Prostate gland (tissue), 2 donors: ENCODE data around the gene C3orf22. TPM values are rescaled to one million over a fixed set of nuclear protein-coding genes. Genes with fewer than 3 reads are reported as not detected.
A peak's percentile ranks its signal among the peaks of the same experiment; 100 is the strongest.

Experiments
- DNase-seq: peaks from one replicate; pipeline ENCODE4 v3.0.0-alpha.2; 2019; ENCODE audit warnings: low spot score
- H3K27ac ChIP-seq, 2 donors: fragments of 200-600 bp; sonication (generic); 2 replicates each; pipeline ENCODE4 v1.5.1; 2017 to 2019
- H3K27me3 ChIP-seq: fragments of 200-600 bp; sonication (generic); replicated peaks from 2 replicates; pipeline ENCODE4 v1.5.1; 2019; ENCODE audit not compliant: insufficient read depth
- H3K36me3 ChIP-seq, 2 donors: fragments of 200-600 bp; sonication (generic); 1 replicate in 1 of 2; 2 replicates in 1 of 2; pipeline versions ENCODE4 v1.5.1 to v1.8.1; 2017 to 2019
- H3K4me1 ChIP-seq: fragments of 200-600 bp; sonication (generic); replicated peaks from 2 replicates; pipeline ENCODE4 v1.5.1; 2019
- H3K4me3 ChIP-seq, 2 donors: fragments of 200-600 bp; sonication (generic); 2 replicates each; pipeline ENCODE4 v1.5.1; 2017 to 2019
- H3K9me3 ChIP-seq: fragments of 200-600 bp; sonication (generic); 2 replicates; pipeline ENCODE4 v1.5.1; 2017
- POLR2A ChIP-seq: fragments of 450-650 bp; IDR thresholded peaks from one replicate; pipeline ENCODE4 v1.6.1; 2016; ENCODE audit warnings: antibody characterized with exemption, mild to moderate bottlenecking
- POLR2AphosphoS5 ChIP-seq: sonication (generic); formaldehyde crosslinking; IDR thresholded peaks from one replicate; pipeline ENCODE4 v1.6.1; 2017; ENCODE audit warnings: antibody characterized with exemption
- WGBS: methylation state at CpG from one replicate; pipeline ENCODE4 v1.1.5; 2018; 5-methylcytosine and 5-hydroxymethylcytosine counted together
- intact Hi-C: fragments of 100-400 bp; cut with DNase I; formaldehyde crosslinking; loops from one replicate; pipeline ENCODE4 v1.14.2; 2022
- total RNA-seq, 2 donors: library from RNA; depleted of rRNA; stranded (reverse); fragments of >200 nt; gene quantifications; one replicate each; pipeline ENCODE4 v1.1.0, GENCODE V29; 2016
- TF ChIP-seq, protein P1 (sequence below), 4 experiments: fragments of 200-600 bp in 2 of 4; fragments of 450-650 bp in 2 of 4; sonication (generic) in 2 of 4; IDR thresholded peaks; 1 replicate in 3 of 4; 2 replicates in 1 of 4; pipeline ENCODE4 v1.5.1; 2016 to 2019; ENCODE audit warnings: antibody characterized with exemption in 4 of 4, mild to moderate bottlenecking in 2 of 4, moderate library complexity in 2 of 4

Gene C3orf22
- total RNA-seq, 2 donors from 2014 or later = 4.9 TPM; not detected in 1

GRCh38 chr3:126525853-126526667 is 32.7 kb downstream of the C3orf22 start:
- DNase-seq = no peak
- H3K9me3 ChIP-seq = no peaks in the 10 kb centered on the region
- peaks cover 4% of the 10 kb centered on the region for H3K4me1 ChIP-seq
- TF ChIP-seq POLR2A (no peak), POLR2AphosphoS5 (no peak)
- TF ChIP-seq, protein P1, sequence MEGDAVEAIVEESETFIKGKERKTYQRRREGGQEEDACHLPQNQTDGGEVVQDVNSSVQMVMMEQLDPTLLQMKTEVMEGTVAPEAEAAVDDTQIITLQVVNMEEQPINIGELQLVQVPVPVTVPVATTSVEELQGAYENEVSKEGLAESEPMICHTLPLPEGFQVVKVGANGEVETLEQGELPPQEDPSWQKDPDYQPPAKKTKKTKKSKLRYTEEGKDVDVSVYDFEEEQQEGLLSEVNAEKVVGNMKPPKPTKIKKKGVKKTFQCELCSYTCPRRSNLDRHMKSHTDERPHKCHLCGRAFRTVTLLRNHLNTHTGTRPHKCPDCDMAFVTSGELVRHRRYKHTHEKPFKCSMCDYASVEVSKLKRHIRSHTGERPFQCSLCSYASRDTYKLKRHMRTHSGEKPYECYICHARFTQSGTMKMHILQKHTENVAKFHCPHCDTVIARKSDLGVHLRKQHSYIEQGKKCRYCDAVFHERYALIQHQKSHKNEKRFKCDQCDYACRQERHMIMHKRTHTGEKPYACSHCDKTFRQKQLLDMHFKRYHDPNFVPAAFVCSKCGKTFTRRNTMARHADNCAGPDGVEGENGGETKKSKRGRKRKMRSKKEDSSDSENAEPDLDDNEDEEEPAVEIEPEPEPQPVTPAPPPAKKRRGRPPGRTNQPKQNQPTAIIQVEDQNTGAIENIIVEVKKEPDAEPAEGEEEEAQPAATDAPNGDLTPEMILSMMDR (IDR thresholded peaks at IDR 0.05) = no peak
- H3K27ac ChIP-seq = no peak overlapping the region
- H3K36me3 ChIP-seq = no peaks in the 10 kb centered on the region
- no peak overlapping the region for H3K4me3 ChIP-seq
- intact Hi-C loops = no loop called here
- 92% methylated on average over 8 of the region's 8 CpGs for WGBS
- H3K27me3 ChIP-seq = peaks cover 6% of the 10 kb centered on the region

DNA sequence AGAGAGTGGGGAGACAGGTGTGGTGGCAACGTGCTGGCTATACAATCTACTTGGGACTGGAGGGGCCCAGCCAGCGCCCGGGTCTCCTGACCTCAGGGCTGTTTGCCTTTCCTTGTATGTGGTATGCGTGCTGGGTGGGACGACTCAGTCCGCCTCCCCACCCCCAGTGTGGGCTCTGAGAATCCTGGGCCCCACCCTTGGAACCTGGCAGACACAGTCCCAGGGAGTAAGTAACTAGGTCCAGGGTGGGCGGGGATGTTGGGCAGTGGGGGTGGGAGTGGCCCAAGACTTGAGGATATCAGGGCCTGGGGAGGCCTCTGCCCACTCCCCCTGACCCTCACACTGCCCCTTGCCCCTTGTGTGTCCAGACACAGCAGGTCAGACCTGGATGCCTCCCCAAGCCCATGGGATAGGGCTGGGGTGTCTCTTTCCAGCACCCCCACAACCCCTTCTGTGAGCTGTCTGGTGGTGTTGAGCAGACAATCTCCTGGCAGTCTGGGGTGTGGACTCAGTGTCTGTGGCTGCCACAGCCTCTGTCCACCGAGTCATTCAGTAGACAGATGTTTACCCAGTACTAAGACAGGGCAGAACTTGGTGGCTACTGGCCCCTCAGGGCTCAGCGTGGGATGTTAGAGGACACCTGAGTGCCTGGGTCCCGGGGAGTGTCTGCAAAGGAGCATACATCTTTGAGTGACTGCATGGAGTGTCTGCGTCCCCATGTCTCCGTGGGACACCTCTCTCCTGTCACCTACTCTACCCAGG is 33.5 kb downstream of the C3orf22 start:
- no peak for DNase-seq
- H3K27me3 ChIP-seq = peaks cover 6% of the 10 kb centered on the region
- H3K36me3 ChIP-seq = no peaks in the 10 kb centered on the region
- no peak overlapping the region for H3K27ac ChIP-seq
- H3K9me3 ChIP-seq = no peaks in the 10 kb centered on the region
- H3K4me3 ChIP-seq = no peak overlapping the region
- TF ChIP-seq, protein P1 (IDR thresholded peaks at IDR 0.05) = no peak
- no peak for TF ChIP-seq POLR2A
- TF ChIP-seq POLR2AphosphoS5 = no peak
- no peaks in the 10 kb centered on the region for H3K4me1 ChIP-seq
- 89% methylated on average over 12 of the region's 12 CpGs for WGBS
- intact Hi-C loops = no loop called here

DNA sequence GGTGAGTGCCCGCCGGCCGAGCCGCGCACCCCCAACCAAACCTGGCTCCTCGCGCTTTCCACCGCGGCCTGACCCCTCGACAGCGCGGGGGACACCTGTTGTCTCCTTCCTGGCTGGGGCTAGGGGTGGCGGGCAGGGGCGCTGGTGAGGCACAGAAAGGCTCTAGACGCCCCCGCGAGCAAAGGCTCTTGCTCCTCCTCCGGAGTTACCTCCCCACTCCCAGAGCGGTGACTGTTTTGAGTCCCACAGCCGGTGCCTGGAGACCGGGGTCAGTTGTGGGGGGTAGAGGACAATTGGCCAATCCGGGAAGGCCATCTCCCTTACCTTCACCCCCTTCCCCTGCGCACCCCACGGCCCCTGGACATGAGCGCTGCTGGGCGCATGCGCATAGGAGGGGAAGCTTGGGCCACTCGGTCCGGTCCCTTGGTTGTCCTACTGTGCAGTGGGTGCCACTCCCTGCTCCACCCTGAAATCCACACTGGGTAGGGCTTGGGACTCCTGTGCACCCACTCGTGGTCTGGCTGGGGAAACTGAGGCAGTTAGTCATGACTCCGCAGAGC is 34.2 kb downstream of the C3orf22 start:
- DNase-seq = no peak
- WGBS = 10% methylated on average over 26 of the region's 31 CpGs

DNA sequence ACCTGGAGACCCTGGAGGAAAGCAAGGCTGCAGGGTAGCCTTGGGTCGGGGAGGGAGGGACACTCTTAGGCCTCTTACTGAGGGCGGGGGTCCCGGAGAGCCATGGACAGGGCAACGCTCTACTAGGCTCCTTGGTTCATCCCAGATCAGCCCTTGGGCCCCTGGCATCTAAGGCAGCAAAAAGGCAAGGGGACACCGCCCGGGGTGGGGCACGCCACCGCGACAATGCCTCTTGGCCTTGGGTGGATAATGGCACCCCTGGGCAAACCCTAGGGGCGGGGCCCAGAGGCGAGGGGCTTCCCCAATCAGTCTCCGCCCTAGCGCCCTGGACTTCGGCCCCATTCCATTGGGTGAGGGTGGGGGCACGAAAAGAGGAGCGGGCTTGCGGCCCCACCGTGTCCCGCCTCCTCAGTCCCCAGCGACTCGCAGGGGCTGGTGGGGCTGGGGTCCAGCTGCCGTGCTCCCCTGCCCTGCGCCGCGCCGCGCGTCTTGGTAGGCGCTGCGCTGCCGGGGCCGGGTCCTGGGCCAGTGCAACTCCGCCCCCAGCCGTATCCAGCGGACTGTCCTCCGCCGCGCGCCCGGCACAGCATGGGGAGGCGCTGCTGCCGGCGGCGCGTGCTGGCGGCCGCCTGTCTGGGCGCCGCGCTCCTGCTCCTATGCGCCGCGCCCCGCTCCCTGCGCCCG is 34.8 kb downstream of the C3orf22 start, which contains the start of gene CHST13:
CHST13 (plus strand) TSS at position 411 of the 684 bp plus-strand sequence; CDS start at position 589, 178 bp downstream.
- H3K36me3 ChIP-seq = no peaks in the 10 kb centered on the region
- no peaks in the 10 kb centered on the region for H3K9me3 ChIP-seq
- intact Hi-C loops = loop anchor here (5.0 kb wide), 1 partner anchor 1023 kb away; no protein-coding TSS in a partner anchor
- no peaks in the 10 kb centered on the region for H3K4me1 ChIP-seq
- H3K4me3 ChIP-seq = peak within 1 kb of the TSS; percentile 21 to 29
- no peak for DNase-seq
- WGBS = 9% methylated on average over 39 of the region's 56 CpGs
- no peak within 1 kb of the TSS for H3K27ac ChIP-seq
- TF ChIP-seq POLR2AphosphoS5 = no peak
- peaks cover 6% of the 10 kb centered on the region for H3K27me3 ChIP-seq

More for the DNA sequence above, 34.2 kb downstream of the C3orf22 start:
- H3K27ac ChIP-seq = no peak overlapping the region
- no peaks in the 10 kb centered on the region for H3K9me3 ChIP-seq
- H3K36me3 ChIP-seq = no peaks in the 10 kb centered on the region
- TF ChIP-seq, protein P1 (IDR thresholded peaks at IDR 0.05) = no peak
- TF ChIP-seq POLR2A = no peak
- TF ChIP-seq POLR2AphosphoS5 = no peak
- no peaks in the 10 kb centered on the region for H3K4me1 ChIP-seq
- intact Hi-C loops = loop anchor here (5.0 kb wide), 1 partner anchor 1023 kb away; no protein-coding TSS in a partner anchor
- peak overlapping the region; percentile 21 to 29 for H3K4me3 ChIP-seq
- peaks cover 6% of the 10 kb centered on the region for H3K27me3 ChIP-seq
